ENCODE results near the gene DCC. TPM values are rescaled to one million over a fixed set of nuclear protein-coding genes. Genes with fewer than 3 reads are reported as not detected.
A peak's percentile ranks its signal among the peaks of the same experiment; 100 is the strongest.

DCC gene
- total and polyA plus RNA-seq, 2 of the 8 experiments (the other 6 are each of a cell fraction or from before 2014, with no cell fraction given): 0.14 to 1.4 TPM

GRCh38 chr18:53426666-53427184, 1086.7 kb downstream of the DCC start:
- FAIRE-seq: no peak
- Histone ChIP-seq H3K27ac (ENCODE audit: low read depth, low read length) (no peak overlapping the region; the same call in 1 of the 2 replicates), H4K20me1 (replicated peaks in 1 of 2; ENCODE audit: control insufficient read depth in 1 of 2, insufficient read depth in 2 of 2, low read length in 2 of 2) (no peaks in the 10 kb centered on the region)
- TF ChIP-seq BACH1 (IDR thresholded peaks at IDR 0.05; ENCODE audit: low read length) (no peak), HDAC6 (IDR thresholded peaks at IDR 0.05; ENCODE audit: low read depth, low read length) (no peak), POLR2AphosphoS5 (IDR thresholded peaks at IDR 0.05; ENCODE audit: low read depth, low read length) (no peak), RXRA (IDR thresholded peaks at IDR 0.05; ENCODE audit: insufficient read depth, low read depth, low read length) (no peak), CHD2 (IDR thresholded peaks at IDR 0.05; ENCODE audit: low read length) (no peak), EGR1 (IDR thresholded peaks at IDR 0.05; ENCODE audit: borderline replicate concordance, low read depth, low read length) (no peak), EZH2 (IDR thresholded peaks at IDR 0.05; ENCODE audit: low read depth, low read length, severe bottlenecking) (no peak), CEBPB (IDR thresholded peaks at IDR 0.05; ENCODE audit: low read depth, low read length) (no peak)

More at GRCh38 chr18:53426666-53427184, 1086.7 kb downstream of the DCC start:
- no peaks in the 10 kb centered on the region for H3K36me3 ChIP-seq (ENCODE audit: control insufficient read depth in 2 of 4, insufficient read depth in 4 of 4, low read length in 3 of 4)
- H2AK5ac ChIP-seq (ENCODE audit: low read depth, low read length): no peak overlapping the region
- H3K79me2 ChIP-seq (ENCODE audit: control insufficient read depth in 1 of 2, insufficient read depth in 2 of 2, low read length in 2 of 2): no peaks in the 10 kb centered on the region
- no peak for DNase-seq (ENCODE audit: low read depth in 1 of 2, low spot score in 2 of 2)
- H3K27me3 ChIP-seq (replicated peaks in 1 of 4; ENCODE audit: control insufficient read depth in 3 of 4, extremely low read depth in 1 of 4, insufficient read depth in 3 of 4, low read length in 3 of 4): no peaks in the 10 kb centered on the region
- H3K79me1 ChIP-seq (ENCODE audit: low read depth, low read length): no peaks in the 10 kb centered on the region
- H3K4ac ChIP-seq (replicated peaks; ENCODE audit: insufficient read length, low read depth, low read length): no peak overlapping the region
- no peak overlapping the region for H2BK5ac ChIP-seq (ENCODE audit: low read depth, low read length)
- no peaks in the 10 kb centered on the region for H3K9me3 ChIP-seq (ENCODE audit: insufficient read depth in 2 of 2, low read depth in 1 of 2, low read length in 1 of 2)
- H3K4me1 ChIP-seq (replicated peaks in 1 of 4; ENCODE audit: control insufficient read depth in 3 of 4, insufficient read depth in 4 of 4, low read length in 3 of 4): no peaks in the 10 kb centered on the region
- peak overlapping the region; percentile 9 for H2AFZ ChIP-seq (ENCODE audit: low read length)
- H3K14ac ChIP-seq (ENCODE audit: insufficient read length): no peak overlapping the region
- H3K56ac ChIP-seq (replicated peaks; ENCODE audit: insufficient read length, low read depth, low read length): no peak overlapping the region
- H2BK15ac ChIP-seq (ENCODE audit: low read length): no peak overlapping the region
- no peak overlapping the region for H3K4me3 ChIP-seq (ENCODE audit: extremely low read depth in 1 of 4, insufficient read depth in 2 of 4, low read depth in 3 of 4, low read length in 4 of 4)
- 96% methylated on average over 6 of the region's 6 CpGs; no CpG with 5 or more reads in 1 of the 2 experiments for WGBS, 2 experiments (ENCODE audit: extremely low coverage in 1 of 2, insufficient coverage in 1 of 2, insufficient read length in 1 of 2, insufficient replicate concordance in 2 of 2, low coverage in 1 of 2, low lambda C conversion rate in 2 of 2, missing lambda C conversion rate in 1 of 2)
- no peak overlapping the region for H3K4me2 ChIP-seq (ENCODE audit: insufficient read depth in 1 of 2, low read depth in 2 of 2, low read length in 2 of 2)
- CTCF ChIA-PET (ENCODE audit: partially characterized antibody): interaction anchor here (0.7 kb wide), 1 partner anchor 14 kb away, joined by 3 read pairs; no protein-coding TSS in a partner anchor
- no peak overlapping the region for H2BK120ac ChIP-seq (replicated peaks; ENCODE audit: low read depth, low read length)
- H3K9ac ChIP-seq (replicated peaks in 1 of 4; ENCODE audit: extremely low read depth in 1 of 4, low read depth in 3 of 4, low read length in 3 of 4): no peak overlapping the region
- H3K23me2 ChIP-seq (ENCODE audit: low read depth, low read length): no peaks in the 10 kb centered on the region
- no peak overlapping the region for H3K23ac ChIP-seq (ENCODE audit: insufficient read length)
- H4K8ac ChIP-seq (ENCODE audit: extremely low read depth, insufficient read depth, low read length): no peak overlapping the region
- no peak overlapping the region for H4K5ac ChIP-seq (ENCODE audit: insufficient read length, low read depth, low read length)
- POLR2A ChIA-PET (ENCODE audit: partially characterized antibody): no interaction called here
- no peak overlapping the region for H4K91ac ChIP-seq (replicated peaks; ENCODE audit: insufficient read length, low read length)
- H3K18ac ChIP-seq (ENCODE audit: extremely low read depth, low read length): no peak overlapping the region
- H2BK12ac ChIP-seq (ENCODE audit: low read depth, low read length): no peak overlapping the region
- H2BK20ac ChIP-seq (ENCODE audit: low read length): no peak overlapping the region

All from H1 (cell line).